ENCODE results near the gene CLCA2. TPM values are rescaled to one million over a fixed set of nuclear protein-coding genes. Genes with fewer than 3 reads are reported as not detected.

Gene CLCA2
- total RNA-seq, 1 experiment from 2014 or later = not detected

- CTCF ChIA-PET = no interaction called here
- Histone ChIP-seq H3K27me3 (ENCODE audit: control insufficient read depth, insufficient read depth, low read length) (peaks cover 64% of the 10 kb centered on the region), H3K36me3 (ENCODE audit: control insufficient read depth, insufficient read depth, low read length) (no peaks in the 10 kb centered on the region), H3K4me1 (ENCODE audit: control insufficient read depth, insufficient read depth, low read length) (no peaks in the 10 kb centered on the region), H3K27ac (ENCODE audit: low read length) (no peak overlapping the region), H3K9me3 (ENCODE audit: control insufficient read depth, insufficient read depth, low read depth, low read length) (no peaks in the 10 kb centered on the region), H3K4me3 (ENCODE audit: low read depth in 2 of 2, low read length in 2 of 2) (no peak overlapping the region)
- TF ChIP-seq TCF7L2 (IDR thresholded peaks at IDR 0.05; ENCODE audit: low read depth, low read length) (no peak), REST (IDR thresholded peaks at IDR 0.05; ENCODE audit: insufficient read depth in 1 of 2, low read depth in 2 of 2, low read length in 1 of 2) (no peak), SIN3A (IDR thresholded peaks at IDR 0.05; ENCODE audit: borderline replicate concordance, insufficient read depth, low read depth, low read length) (no peak), POLR2AphosphoS5 (IDR thresholded peaks at IDR 0.05; ENCODE audit: low read depth, low read length) (no peak), CTCF (IDR thresholded peaks at IDR 0.05) (no peak)
- no peak for DNase-seq (ENCODE audit: low read depth, low spot score)
- intact Hi-C loops (cut with micrococcal nuclease; ENCODE audit: unreplicated experiment) (no loop called here), in situ Hi-C loops (cut with HindIII; ENCODE audit: low pct_unique_long_range_greater_than_20kb, low sequenced_read_pairs) (no loop called here)
- POLR2A ChIA-PET = no interaction called here
- no TSS peak for BruUV-seq (replicated peaks)
- ATAC-seq = no peak
Measured at GRCh38 chr1:86434059-86434458, 10.1 kb downstream of the CLCA2 start.

GRCh38 chr1:86435327-86435726, 11.4 kb downstream of the CLCA2 start:
- Histone ChIP-seq H3K9me3 (ENCODE audit: control insufficient read depth, insufficient read depth, low read depth, low read length) (no peaks in the 10 kb centered on the region), H3K27ac (ENCODE audit: low read length) (no peak overlapping the region), H3K36me3 (ENCODE audit: control insufficient read depth, insufficient read depth, low read length) (no peaks in the 10 kb centered on the region), H3K4me1 (ENCODE audit: control insufficient read depth, insufficient read depth, low read length) (no peaks in the 10 kb centered on the region), H3K27me3 (ENCODE audit: control insufficient read depth, insufficient read depth, low read length) (peaks cover 63% of the 10 kb centered on the region), H3K4me3 (ENCODE audit: low read depth in 2 of 2, low read length in 2 of 2) (no peak overlapping the region)
- TF ChIP-seq POLR2AphosphoS5 (IDR thresholded peaks at IDR 0.05; ENCODE audit: low read depth, low read length) (no peak), SIN3A (IDR thresholded peaks at IDR 0.05; ENCODE audit: borderline replicate concordance, insufficient read depth, low read depth, low read length) (no peak), CTCF (IDR thresholded peaks at IDR 0.05) (no peak), TCF7L2 (IDR thresholded peaks at IDR 0.05; ENCODE audit: low read depth, low read length) (no peak), REST (IDR thresholded peaks at IDR 0.05; ENCODE audit: insufficient read depth in 1 of 2, low read depth in 2 of 2, low read length in 1 of 2) (no peak)
- DNase-seq (ENCODE audit: low read depth, low spot score) = no peak
- CTCF ChIA-PET = interaction anchor here (0.6 kb wide), 1 partner anchor 1741 kb away, joined by 4 read pairs; no protein-coding TSS in a partner anchor
- BruUV-seq (replicated peaks) = no TSS peak
- intact Hi-C loops (cut with micrococcal nuclease; ENCODE audit: unreplicated experiment) = no loop called here
- POLR2A ChIA-PET = no interaction called here
- in situ Hi-C loops (cut with HindIII; ENCODE audit: low pct_unique_long_range_greater_than_20kb, low sequenced_read_pairs) = no loop called here
- no peak for ATAC-seq

All from Panc1 (cell line).